ENCODE data around the gene CDK5. TPM values are rescaled to one million over a fixed set of nuclear protein-coding genes. Genes with fewer than 3 reads are reported as not detected.

Gene CDK5
- total RNA-seq, 2 experiments from 2014 or later: 10.0 to 10.1 TPM

DNA sequence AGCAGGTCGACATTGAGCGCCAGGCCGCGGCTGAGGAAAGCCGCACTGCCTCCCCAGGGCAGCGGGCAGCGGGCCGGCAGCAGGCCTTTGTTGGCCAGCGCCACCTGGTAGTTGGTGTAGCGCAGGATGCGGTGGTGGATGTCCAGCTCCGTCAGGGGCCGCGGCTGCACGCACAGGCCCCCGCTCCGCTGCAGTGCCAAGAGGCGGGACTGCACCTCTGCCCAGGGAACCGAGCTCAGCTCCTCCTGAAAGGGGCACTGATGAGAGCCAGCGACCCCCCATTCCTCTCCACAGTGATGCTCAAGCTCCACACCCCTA lies 38.6 kb downstream of the CDK5 start:
- peaks cover 41% of the 10 kb centered on the region for H3K4me1 Mint-ChIP-seq (ENCODE audit: low read depth)
- CTCF ChIA-PET: interaction anchor here (0.9 to 4.3 kb wide), 21 partner anchors 8 to 262 kb away, joined by 3 to 32 read pairs (median 5); partner anchors contain the start of gene ABCB8

DNA sequence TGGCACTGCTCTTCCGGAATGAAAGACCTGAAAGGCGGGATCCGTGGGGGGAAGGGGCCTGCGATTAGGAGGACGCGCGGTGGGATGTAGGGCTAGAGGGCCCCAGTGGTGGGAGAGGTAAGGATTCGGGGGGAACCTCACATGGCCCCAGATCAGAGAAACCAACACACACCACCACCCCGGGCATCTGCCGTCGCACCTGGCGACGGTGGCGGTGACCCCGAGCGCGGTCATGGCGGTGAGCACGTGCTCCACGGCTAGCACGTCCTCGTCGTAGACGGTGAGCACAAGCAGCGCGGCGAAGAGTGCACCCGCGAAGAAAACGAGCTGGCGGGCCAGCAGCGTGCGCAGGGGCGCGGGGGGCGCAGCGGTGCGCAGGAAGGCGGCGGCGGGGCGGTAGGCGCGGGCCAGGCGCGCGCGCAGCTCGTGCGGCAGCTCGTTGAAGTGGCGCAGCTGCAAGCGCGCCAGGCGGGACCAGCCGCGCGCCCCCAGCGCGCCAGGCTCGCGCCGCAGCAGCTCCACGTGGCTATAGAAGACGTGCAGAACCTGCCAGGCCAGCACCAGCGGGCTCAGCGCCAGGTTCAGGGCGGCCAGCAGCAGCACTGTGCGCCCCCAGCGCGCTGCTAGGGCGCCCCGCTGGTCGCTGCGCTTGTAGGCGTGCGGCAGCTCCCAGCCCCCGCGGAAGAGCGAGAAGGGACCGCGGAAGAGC lies 39.1 kb downstream of the CDK5 start:
- intact Hi-C loops (cut with micrococcal nuclease): loop anchor here (1.0 to 2.0 kb wide), 3 partner anchors 44 to 120 kb away; partner anchors contain the start of gene FASTK
- H3K27me3 Mint-ChIP-seq (ENCODE audit: low read depth): peaks cover 7% of the 10 kb centered on the region
- CTCF ChIA-PET: interaction anchor here (0.6 to 4.3 kb wide), 24 partner anchors 8 to 1871 kb away, joined by 3 to 32 read pairs (median 4); partner anchors contain the start of gene ABCB8
- H3K9me3 Mint-ChIP-seq: no peaks in the 10 kb centered on the region
- peak; percentile 28 for DNase-seq
- no peaks in the 10 kb centered on the region for H3K36me3 Mint-ChIP-seq (ENCODE audit: low read depth)
- H3K27ac Mint-ChIP-seq: no peak overlapping the region
- peak overlapping the region; percentile 72 for H3K4me3 Mint-ChIP-seq
- peaks cover 46% of the 10 kb centered on the region for H3K4me1 Mint-ChIP-seq (ENCODE audit: low read depth)

More for the DNA sequence above, 38.6 kb downstream of the CDK5 start:
- Mint-ChIP-seq H3K27me3 (ENCODE audit: low read depth) (peaks cover 7% of the 10 kb centered on the region), H3K27ac (no peak overlapping the region), H3K9me3 (no peaks in the 10 kb centered on the region), H3K4me3 (peak overlapping the region; percentile 5), H3K36me3 (ENCODE audit: low read depth) (no peaks in the 10 kb centered on the region)
- DNase-seq: no peak
- intact Hi-C loops (cut with micrococcal nuclease): loop anchor here (2.0 kb wide), 1 partner anchor 62 kb away; the partner anchor contains the start of gene FASTK

DNA sequence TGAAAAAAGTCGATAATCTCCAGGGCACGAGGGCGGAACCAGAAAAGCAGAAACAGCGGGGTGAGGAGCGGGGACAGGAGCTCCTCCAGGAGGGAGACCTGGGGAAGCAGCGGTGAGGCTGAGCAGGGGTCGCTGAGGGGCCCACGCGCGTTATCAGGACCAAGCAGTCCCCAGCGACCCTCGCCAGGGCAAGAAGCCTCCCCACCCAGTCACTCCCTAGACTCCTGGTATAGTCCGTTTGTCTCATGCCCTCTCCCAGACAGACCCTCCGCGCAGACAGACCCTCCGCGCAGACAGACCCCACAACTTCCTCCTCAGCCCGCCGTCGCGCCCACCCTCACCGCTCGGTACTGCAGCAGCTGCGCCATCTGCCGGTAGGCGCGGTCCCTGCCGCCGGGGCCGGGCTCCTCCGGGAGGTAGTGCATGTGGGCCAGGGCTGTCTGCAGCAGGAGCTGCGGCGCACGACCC lies 39.7 kb downstream of the CDK5 start:
- intact Hi-C loops (cut with micrococcal nuclease): loop anchor here (1.0 to 2.0 kb wide), 4 partner anchors 44 to 120 kb away; partner anchors contain the start of gene FASTK
- Mint-ChIP-seq H3K9me3 (no peaks in the 10 kb centered on the region), H3K4me3 (peak overlapping the region; percentile 72), H3K36me3 (ENCODE audit: low read depth) (no peaks in the 10 kb centered on the region), H3K27ac (no peak overlapping the region), H3K27me3 (ENCODE audit: low read depth) (peaks cover 7% of the 10 kb centered on the region), H3K4me1 (ENCODE audit: low read depth) (peaks cover 50% of the 10 kb centered on the region)
- peak; percentile 82 for DNase-seq
- CTCF ChIA-PET: interaction anchor here (0.6 to 4.3 kb wide), 21 partner anchors 8 to 1870 kb away, joined by 3 to 32 read pairs (median 5); partner anchors contain the start of gene ABCB8

DNA sequence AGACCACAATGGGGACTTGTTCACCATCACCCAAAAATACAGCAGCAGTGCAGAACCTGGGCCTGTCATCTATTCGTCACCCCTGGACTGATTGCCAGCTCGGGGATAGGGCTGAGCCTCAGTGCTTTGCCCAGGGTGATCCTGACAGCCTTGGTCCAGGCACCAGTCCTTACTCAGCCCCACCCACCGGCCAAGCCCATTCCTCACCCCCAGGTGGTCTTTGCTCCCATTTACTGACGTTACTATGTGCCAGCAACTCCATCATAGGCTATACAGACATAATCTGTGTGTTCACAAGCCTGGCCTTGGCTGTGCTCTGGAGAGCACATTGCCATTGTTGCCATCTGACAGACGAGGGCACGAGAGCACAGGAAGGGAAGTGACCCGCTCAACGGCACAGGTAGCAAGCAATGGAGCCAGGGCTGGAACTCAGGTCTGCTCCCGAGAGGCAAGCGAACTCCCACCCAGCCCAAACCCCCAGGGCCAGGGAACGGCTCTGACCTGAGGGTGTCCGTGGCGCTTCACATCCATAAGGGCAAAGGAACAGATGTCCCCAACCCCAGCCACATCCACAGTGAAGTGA lies 40.2 kb downstream of the CDK5 start:
- intact Hi-C loops (cut with micrococcal nuclease): loop anchor here (2.0 kb wide), 1 partner anchor 55 kb away; no protein-coding TSS in a partner anchor
- Mint-ChIP-seq H3K9me3 (no peaks in the 10 kb centered on the region), H3K27me3 (ENCODE audit: low read depth) (peaks cover 7% of the 10 kb centered on the region), H3K4me3 (peak overlapping the region; percentile 72), H3K27ac (no peak overlapping the region), H3K36me3 (ENCODE audit: low read depth) (no peaks in the 10 kb centered on the region), H3K4me1 (ENCODE audit: low read depth) (peaks cover 55% of the 10 kb centered on the region)
- DNase-seq: no peak
- CTCF ChIA-PET: interaction anchor here (0.6 to 4.3 kb wide), 13 partner anchors 7 to 1870 kb away, joined by 3 to 32 read pairs (median 5); no protein-coding TSS in a partner anchor

DNA sequence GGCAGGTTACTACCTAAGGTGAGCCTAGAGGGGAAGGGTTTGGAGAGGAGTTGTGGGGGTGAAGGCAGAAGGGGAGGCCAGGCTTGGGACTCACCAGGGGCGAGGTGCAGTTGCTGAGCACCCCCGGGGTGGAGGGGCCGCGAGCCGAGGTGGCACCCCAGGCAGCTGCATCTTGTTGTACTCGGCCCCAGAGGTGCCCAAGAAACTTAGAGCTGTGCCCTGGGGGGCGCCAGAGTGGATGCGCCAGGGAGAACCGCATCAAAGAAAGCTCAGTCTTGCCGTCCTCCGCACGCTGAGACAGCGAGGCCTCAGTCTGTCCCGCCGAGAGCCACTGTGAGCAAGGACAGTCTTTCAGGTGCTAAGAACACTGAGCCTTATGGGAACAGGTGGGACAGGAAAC lies 40.8 kb downstream of the CDK5 start:
- intact Hi-C loops (cut with micrococcal nuclease): loop anchor here (2.0 kb wide), 1 partner anchor 54 kb away; no protein-coding TSS in a partner anchor
- H3K27ac Mint-ChIP-seq: no peak overlapping the region
- H3K27me3 Mint-ChIP-seq (ENCODE audit: low read depth): peaks cover 7% of the 10 kb centered on the region
- DNase-seq: no peak
- H3K4me3 Mint-ChIP-seq: no peak overlapping the region
- H3K4me1 Mint-ChIP-seq (ENCODE audit: low read depth): peaks cover 60% of the 10 kb centered on the region
- H3K9me3 Mint-ChIP-seq: no peaks in the 10 kb centered on the region
- CTCF ChIA-PET: interaction anchor here (0.8 to 4.3 kb wide), 6 partner anchors 9 to 119 kb away, joined by 3 to 32 read pairs (median 8); no protein-coding TSS in a partner anchor
- H3K36me3 Mint-ChIP-seq (ENCODE audit: low read depth): no peaks in the 10 kb centered on the region

DNA sequence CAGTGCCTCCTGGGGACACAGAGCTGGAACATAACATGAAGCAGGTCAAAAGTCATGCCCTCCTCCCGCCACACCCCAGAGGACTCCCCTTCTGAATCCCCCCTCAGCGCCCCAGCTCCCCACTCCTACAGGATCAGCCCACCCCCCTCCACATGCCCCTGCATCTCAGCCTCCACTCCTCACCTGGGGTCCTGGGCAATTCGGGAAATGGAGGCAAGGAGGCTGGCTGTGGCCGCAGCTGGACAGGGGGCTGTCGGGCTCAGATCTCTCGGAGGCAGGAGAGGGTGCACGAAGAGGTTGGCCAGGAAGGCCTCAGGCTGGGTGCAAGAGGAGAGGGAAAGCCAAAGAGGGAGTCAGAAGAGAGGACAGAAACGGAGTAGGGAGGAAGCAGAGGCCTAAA lies 41.2 kb downstream of the CDK5 start:
- intact Hi-C loops (cut with micrococcal nuclease): loop anchor here (2.0 kb wide), 1 partner anchor 54 kb away; no protein-coding TSS in a partner anchor
- H3K27ac Mint-ChIP-seq: no peak overlapping the region
- peaks cover 7% of the 10 kb centered on the region for H3K27me3 Mint-ChIP-seq (ENCODE audit: low read depth)
- no peak overlapping the region for H3K4me3 Mint-ChIP-seq
- CTCF ChIA-PET: interaction anchor here (0.8 to 4.3 kb wide), 5 partner anchors 8 to 118 kb away, joined by 3 to 32 read pairs (median 9); no protein-coding TSS in a partner anchor
- no peak for DNase-seq
- H3K4me1 Mint-ChIP-seq (ENCODE audit: low read depth): peaks cover 65% of the 10 kb centered on the region
- no peaks in the 10 kb centered on the region for H3K36me3 Mint-ChIP-seq (ENCODE audit: low read depth)
- H3K9me3 Mint-ChIP-seq: no peaks in the 10 kb centered on the region

DNA sequence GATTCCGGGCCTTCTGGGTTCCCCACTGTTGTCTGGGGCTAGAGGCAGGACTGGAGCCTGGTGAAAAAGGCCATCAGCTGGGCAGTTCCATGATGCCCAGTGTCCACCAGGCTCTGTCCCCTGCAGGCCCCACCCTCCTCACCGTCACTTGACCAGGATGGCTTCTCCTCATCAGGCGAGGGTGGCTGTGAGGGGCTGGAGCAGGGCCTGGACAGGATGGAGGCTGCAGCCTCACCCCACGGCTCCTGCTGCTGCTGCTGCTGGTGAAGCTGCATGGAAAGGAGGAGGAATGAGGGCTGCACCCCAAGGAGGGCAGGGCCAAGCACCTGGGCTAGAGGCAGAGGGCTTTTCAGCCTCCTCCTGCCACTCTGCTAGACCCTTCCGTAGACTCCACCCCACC lies 41.7 kb downstream of the CDK5 start:
- no peak overlapping the region for H3K27ac Mint-ChIP-seq
- DNase-seq: no peak
- no peaks in the 10 kb centered on the region for H3K36me3 Mint-ChIP-seq (ENCODE audit: low read depth)
- intact Hi-C loops (cut with micrococcal nuclease): loop anchor here (2.0 kb wide), 2 partner anchors 19 to 53 kb away; no protein-coding TSS in a partner anchor
- H3K9me3 Mint-ChIP-seq: no peaks in the 10 kb centered on the region
- H3K4me1 Mint-ChIP-seq (ENCODE audit: low read depth): peaks cover 68% of the 10 kb centered on the region
- peaks cover 7% of the 10 kb centered on the region for H3K27me3 Mint-ChIP-seq (ENCODE audit: low read depth)
- no peak overlapping the region for H3K4me3 Mint-ChIP-seq
- CTCF ChIA-PET: no interaction called here

DNA sequence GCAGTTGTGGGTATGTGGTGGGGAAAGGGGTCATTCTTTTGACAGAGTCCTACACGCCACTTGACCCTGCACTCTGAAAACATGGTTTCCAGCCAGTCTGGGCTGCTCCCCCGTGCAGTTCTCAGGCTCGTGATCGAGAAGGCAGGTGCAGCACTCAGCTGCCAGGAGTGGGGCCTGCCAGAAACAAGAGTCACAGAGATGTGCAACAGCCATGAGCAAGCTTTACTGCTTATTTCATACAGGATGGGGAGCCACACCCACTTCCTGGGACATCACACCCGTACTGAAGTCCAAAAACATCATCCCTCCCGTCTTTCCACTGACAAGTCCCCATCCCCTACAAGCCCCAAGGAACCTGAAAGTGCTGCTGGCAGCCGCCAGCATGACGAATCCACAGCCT lies 42.7 kb downstream of the CDK5 start:
- Mint-ChIP-seq H3K36me3 (ENCODE audit: low read depth) (no peaks in the 10 kb centered on the region), H3K27ac (peak overlapping the region; percentile 92), H3K27me3 (ENCODE audit: low read depth) (peaks cover 7% of the 10 kb centered on the region), H3K4me3 (peak overlapping the region; percentile 88), H3K4me1 (ENCODE audit: low read depth) (peaks cover 78% of the 10 kb centered on the region), H3K9me3 (no peaks in the 10 kb centered on the region)
- DNase-seq: peak; percentile 81
- CTCF ChIA-PET: interaction anchor here (0.7 to 2.2 kb wide), 3 partner anchors 9 to 96 kb away, joined by 4 to 10 read pairs (median 7); no protein-coding TSS in a partner anchor
- intact Hi-C loops (cut with micrococcal nuclease): loop anchor here (2.0 to 5.0 kb wide), 2 partner anchors 18 to 337 kb away; no protein-coding TSS in a partner anchor

DNA sequence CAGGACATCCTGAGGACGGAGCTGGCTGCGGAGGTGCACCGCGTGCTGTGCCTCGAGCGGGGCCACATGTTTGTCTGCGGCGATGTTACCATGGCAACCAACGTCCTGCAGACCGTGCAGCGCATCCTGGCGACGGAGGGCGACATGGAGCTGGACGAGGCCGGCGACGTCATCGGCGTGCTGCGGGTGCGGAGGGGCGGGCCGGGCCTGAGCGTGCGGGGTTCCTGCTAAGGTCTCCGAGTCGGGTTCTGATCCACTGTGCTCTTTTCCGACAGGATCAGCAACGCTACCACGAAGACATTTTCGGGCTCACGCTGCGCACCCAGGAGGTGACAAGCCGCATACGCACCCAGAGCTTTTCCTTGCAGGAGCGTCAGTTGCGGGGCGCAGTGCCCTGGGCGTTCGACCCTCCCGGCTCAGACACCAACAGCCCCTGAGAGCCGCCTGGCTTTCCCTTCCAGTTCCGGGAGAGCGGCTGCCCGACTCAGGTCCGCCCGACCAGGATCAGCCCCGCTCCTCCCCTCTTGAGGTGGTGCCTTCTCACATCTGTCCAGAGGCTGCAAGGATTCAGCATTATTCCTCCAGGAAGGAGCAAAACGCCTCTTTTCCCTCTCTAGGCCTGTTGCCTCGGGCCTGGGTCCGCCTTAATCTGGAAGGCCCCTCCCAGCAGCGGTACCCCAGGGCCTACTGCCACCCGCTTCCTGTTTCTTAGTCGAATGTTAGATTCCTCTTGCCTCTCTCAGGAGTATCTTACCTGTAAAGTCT lies 43.8 kb downstream of the CDK5 start:
- intact Hi-C loops (cut with micrococcal nuclease): loop anchor here (1.0 to 5.0 kb wide), 4 partner anchors 17 to 338 kb away; partner anchors contain the start of gene TMUB1
- H3K4me3 Mint-ChIP-seq: peak overlapping the region; percentile 88
- peak overlapping the region; percentile 92 for H3K27ac Mint-ChIP-seq
- no peaks in the 10 kb centered on the region for H3K36me3 Mint-ChIP-seq (ENCODE audit: low read depth)
- H3K9me3 Mint-ChIP-seq: no peaks in the 10 kb centered on the region
- H3K4me1 Mint-ChIP-seq (ENCODE audit: low read depth): peaks cover 78% of the 10 kb centered on the region
- H3K27me3 Mint-ChIP-seq (ENCODE audit: low read depth): peaks cover 2% of the 10 kb centered on the region
- peak; percentile 94 for DNase-seq
- CTCF ChIA-PET: interaction anchor here (1.8 to 2.2 kb wide), 2 partner anchors 51 to 97 kb away, joined by 7 to 10 read pairs; no protein-coding TSS in a partner anchor

DNA sequence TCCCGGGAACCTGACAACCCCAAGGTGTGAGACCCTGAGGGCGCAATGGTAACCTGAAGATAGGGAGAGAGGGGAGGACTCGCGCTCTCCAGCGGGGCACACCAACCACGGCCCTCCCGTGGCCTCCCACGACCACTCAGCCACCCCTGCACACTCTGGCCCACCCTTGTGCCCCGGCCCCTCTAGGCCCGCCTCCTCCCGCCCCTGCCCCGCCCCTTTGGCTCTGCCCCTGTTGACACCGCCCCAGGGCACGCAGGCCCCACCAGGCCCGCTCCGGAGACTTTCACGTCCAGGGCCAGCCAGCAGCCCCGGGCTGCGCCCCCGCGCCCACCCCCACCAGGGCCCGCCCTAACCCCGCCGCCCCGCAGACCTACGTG lies 44.4 kb downstream of the CDK5 start:
- H3K36me3 Mint-ChIP-seq (ENCODE audit: low read depth): no peaks in the 10 kb centered on the region
- no peak overlapping the region for H3K27ac Mint-ChIP-seq
- H3K4me1 Mint-ChIP-seq (ENCODE audit: low read depth): peaks cover 77% of the 10 kb centered on the region
- H3K4me3 Mint-ChIP-seq: peak overlapping the region; percentile 88
- intact Hi-C loops (cut with micrococcal nuclease): loop anchor here (1.0 to 5.0 kb wide), 3 partner anchors 45 to 339 kb away; partner anchors contain the start of gene TMUB1
- no peak for DNase-seq
- H3K9me3 Mint-ChIP-seq: no peaks in the 10 kb centered on the region
- peaks cover 2% of the 10 kb centered on the region for H3K27me3 Mint-ChIP-seq (ENCODE audit: low read depth)
- CTCF ChIA-PET: interaction anchor here (1.8 to 2.2 kb wide), 2 partner anchors 50 to 97 kb away, joined by 7 to 10 read pairs; no protein-coding TSS in a partner anchor

DNA sequence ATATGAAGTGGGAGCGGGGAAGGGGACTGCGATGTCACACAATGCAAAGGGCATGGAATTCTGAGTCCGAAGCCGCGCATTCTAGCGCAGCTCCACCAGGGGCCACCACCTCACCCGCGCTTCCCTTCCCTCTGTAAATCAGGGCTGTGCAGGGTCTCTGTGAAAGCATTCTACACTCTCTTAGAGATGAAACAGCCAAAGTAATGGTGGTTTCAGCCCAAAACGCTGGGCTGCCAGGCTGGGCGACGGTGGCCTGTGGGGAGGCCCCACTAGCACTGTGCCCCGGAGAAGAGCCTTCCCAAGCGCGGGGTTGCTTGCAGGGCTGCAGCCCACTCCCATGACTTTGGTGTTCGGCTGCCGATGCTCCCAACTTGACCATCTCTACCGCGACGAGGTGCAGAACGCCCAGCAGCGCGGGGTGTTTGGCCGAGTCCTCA lies 44.8 kb downstream of the CDK5 start:
- no peak overlapping the region for H3K27ac Mint-ChIP-seq

More for the DNA sequence above, 44.8 kb downstream of the CDK5 start:
- Mint-ChIP-seq H3K9me3 (no peaks in the 10 kb centered on the region), H3K4me3 (peak overlapping the region; percentile 21), H3K4me1 (ENCODE audit: low read depth) (peaks cover 77% of the 10 kb centered on the region), H3K27me3 (ENCODE audit: low read depth) (no peaks in the 10 kb centered on the region), H3K36me3 (ENCODE audit: low read depth) (no peaks in the 10 kb centered on the region)
- peak; percentile 36 for DNase-seq
- CTCF ChIA-PET: interaction anchor here (1.0 to 1.8 kb wide), 2 partner anchors 72 to 98 kb away, joined by 3 to 7 read pairs; no protein-coding TSS in a partner anchor
- intact Hi-C loops (cut with micrococcal nuclease): loop anchor here (1.0 to 5.0 kb wide), 4 partner anchors 45 to 339 kb away; partner anchors contain the start of gene TMUB1
